Right renal cortex interstitium (tissue), 3 donors: ENCODE results near the gene EDAR. TPM values are rescaled to one million over a fixed set of nuclear protein-coding genes. Genes with fewer than 3 reads are reported as not detected.

Experiments
- DNase-seq, 3 donors: peaks; one replicate each; pipeline ENCODE4 v3.0.0-alpha.2; 2013; ENCODE audit warnings: low read depth in 3 of 3, low spot score in 2 of 3
- polyA plus RNA-seq, 3 donors: library from polyadenylated mRNA; unstranded; fragments of 120-200 nt; gene quantifications; one replicate each; pipeline ENCODE4 v1.2.1, GENCODE V29; 2013; ENCODE audit not compliant: insufficient read length in 3 of 3

Gene EDAR
- polyA plus RNA-seq, 3 donors = 2.8 to 3.0 (median 3.0) TPM

DNA sequence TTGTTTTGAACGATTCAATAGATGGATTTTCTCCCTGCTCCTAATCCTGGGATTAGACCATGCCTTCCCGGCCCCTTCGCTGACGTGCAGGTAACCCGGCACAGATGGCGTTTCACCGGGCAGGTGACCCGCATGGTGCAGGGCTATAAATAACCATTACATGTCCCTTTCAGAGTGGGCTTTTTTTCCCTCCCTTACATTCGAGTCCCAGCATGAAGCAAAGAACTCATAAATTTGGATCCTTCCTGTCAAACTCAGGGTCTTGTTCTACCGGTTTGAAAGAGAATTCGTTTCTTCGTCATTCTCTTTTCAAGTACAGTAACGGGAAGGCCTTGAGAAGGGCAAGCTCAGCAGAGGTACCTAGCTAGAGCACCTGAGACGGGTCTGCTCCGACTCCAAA is 46.1 kb downstream of the EDAR start:
- no peak for DNase-seq

DNA sequence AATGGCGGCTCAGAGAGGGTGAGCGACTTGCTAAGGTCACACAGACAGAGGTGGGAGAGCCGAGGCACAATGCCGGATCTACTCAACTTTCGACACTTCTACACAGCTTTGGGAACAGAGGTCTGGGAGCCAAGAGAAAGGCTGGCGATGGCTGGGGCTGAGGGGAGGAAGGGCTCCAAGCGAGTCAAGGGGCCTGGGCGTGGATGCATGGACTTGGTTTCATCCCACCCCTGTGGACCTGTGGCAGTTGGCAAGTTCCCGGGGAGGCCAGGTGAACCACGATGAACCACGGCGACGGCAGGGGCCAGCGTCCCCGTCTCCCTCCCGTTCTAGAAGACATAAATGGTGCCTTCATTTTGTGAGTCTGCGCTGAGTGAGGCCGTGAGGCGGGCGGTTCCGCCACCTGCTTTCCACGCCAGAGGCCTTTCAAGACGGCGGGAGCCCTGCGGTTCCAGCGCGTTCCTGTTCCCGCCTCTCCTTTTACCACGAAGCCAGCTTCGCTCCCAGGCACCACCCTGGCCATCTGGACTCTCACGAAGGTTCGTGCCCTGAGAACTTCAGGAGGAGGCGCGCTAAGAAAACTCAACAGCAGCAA is 46.7 kb downstream of the EDAR start:
- no peak for DNase-seq

DNA sequence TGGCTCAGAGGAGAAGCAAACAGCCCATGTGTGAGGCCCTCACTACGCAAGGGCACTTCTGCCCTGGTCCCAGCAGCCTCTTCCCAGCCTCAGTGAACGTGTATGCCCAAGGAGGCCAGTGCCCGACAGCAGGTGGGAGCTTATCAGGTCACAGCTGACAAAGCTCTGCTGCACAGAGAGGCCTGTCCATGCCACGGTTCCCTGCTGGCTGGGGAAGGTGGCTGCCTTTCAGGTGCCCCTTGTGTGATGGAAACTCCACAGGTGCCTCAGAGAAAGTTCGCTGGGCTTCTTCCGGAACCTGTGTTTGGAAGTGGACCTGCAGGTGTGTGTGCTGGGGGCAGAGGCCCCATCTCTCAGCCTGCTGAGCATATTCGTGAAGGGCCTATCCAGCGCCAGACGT is 47.3 kb downstream of the EDAR start:
- no peak for DNase-seq

DNA sequence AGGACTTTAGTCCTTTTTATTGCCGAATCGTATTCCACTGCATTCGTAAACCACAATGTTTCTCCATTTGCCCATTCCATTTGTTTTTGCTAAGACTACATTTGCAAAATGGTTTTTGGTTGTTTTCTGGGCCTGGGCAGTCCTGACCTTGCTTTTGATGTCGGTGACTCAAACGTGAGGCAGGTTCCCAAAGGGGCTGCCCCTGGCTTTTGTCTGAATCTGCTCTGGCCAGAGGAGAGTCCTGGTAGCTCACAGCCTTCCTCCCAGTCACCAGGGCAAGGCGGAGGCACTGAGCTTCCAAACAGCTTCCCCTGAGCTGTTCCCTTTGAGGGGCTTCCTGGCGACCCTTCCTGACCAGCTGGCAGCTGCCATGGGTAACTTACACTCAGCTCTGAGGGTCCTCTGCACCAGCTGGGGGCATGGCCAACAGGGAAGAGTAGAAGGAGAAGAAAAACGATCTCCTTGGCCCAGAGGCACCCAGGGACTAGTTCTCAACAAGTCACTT is 47.8 kb downstream of the EDAR start:
- no peak for DNase-seq

DNA sequence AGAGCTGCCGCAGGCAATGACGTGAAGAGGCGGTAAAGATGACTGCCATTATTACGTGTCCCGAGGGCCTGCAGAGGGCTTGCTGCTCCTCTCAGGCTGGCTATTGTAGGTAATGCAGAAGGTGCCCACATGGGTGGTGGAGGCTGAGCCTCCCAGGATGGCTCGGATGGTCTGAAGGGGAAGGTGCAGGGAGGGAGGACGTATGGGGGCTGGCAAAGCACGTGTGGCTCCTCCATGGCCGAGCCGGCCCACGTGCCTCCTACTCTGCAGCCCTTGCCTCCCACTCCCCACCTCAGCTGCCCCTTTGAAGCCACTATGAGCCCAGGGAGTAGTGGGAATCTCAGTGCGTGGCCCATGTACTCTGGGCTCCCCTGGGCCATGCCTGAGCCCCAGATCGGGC is 48.9 kb downstream of the EDAR start:
- no peak for DNase-seq

DNA sequence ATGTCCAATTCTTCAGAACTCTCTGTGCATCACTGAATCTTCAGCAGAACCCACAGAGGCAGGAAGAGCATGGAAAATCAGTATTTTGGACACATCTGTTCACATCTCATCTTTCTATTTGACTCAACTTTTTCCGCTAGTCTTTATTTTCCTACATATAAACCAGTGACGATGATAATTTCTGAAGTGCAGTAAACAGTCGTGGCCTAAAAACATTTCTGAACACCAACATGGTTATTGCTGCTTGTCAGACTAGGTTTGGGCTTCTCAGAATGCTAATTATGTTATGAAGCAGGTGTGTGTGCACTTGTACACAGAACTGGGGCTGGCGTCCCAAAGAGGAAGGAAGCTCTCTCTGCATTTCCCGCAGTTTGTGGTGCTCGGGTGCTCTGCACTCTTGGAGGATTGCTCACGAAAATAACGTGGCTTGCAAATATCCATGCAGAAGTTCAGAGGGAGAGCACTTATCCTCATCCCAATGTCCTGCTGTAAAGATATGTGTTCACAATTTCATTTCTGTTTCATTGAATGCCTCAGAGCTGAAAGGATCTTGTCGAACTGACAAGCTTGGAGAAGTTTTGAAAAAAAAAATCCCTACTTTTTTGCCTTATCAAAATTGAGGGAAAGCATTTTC is 50.8 kb downstream of the EDAR start:
- no peak for DNase-seq

DNA sequence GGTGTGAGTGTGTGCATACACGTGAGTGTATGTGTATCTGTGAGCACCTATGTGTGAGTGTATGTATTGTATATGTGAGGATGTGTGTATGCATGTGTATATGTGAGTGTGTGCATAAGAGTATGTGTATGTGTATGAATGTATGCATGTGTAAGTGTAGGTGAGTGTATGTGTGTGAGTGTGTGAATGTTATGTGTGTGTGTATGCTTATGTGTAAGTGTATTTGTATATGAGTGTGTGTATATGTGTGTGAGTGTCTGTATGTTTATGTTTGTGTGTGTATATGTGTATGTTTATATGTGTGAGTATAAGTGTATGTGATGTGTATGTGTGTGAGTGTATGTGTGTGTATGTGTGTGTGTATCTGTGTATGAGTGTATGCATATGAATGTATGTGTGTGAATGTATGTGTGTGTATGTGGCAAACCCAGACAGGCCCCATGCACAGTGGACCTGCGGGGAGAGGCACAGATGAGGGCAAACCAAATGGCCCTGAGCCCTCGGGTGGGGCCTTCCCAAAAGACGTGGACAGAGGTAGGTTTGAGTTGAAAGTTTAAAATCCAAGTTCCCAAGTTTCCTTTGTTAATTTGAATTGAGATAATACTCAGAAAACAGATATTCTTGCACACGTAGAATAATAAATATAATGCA is 51.5 kb downstream of the EDAR start:
- DNase-seq = no peak

DNA sequence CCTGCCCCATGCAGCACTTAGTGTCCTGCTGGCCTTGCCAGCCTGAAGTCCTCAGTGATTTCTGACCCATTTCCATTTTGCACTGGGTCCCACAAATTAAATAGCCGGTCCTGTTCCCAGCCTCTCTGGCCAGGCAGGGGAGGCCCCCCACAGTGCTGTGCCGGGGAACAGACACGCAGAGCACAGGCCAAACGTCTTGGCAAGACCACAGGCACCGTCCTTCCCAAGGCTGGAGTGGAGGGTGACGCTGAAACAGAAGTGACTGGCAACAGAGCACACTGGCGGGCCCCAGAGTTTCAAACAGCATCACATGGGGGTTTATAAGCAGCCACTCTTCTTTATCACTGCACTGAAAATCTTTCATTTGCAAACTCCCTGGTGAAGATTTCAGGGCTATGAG is 52.2 kb downstream of the EDAR start:
- no peak for DNase-seq

DNA sequence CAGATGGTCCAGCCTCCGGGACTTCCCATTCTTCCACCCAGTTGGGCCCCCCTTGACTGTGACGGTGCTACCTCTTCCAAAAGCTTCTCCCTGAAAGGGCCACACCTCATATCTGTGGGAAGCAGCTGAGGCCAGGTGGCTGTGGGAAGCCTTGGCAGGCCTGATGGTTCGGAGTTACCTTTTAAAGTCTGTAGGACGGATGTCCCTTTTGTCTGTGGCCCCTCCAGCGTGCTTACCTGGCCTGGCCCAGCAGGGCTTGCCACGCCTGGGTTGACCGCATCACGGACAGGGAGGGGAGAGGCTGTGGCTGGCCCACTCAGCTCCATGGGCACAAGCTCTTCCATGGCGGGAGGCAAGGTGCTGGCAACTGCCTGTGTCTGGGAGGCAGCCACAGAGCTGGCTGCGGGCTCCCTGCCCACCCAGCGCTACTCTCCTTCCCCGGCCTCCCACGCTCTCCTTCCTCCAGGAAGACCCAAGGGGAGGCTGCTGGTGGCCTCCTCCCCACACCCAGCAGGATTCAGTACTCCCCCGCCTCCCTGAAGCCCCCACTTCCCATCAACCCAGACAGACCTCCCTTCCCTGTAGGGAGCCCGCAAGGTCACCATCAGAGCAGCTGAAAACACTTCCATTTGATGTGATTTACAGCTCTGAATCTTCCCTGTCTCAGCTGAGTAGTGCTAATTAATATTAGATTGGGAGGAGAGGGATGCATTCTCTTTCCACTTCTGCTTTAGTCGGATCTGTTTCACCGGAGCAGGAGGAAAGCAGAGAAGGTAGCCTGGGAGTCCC is 52.8 kb downstream of the EDAR start:
- DNase-seq = no peak

DNA sequence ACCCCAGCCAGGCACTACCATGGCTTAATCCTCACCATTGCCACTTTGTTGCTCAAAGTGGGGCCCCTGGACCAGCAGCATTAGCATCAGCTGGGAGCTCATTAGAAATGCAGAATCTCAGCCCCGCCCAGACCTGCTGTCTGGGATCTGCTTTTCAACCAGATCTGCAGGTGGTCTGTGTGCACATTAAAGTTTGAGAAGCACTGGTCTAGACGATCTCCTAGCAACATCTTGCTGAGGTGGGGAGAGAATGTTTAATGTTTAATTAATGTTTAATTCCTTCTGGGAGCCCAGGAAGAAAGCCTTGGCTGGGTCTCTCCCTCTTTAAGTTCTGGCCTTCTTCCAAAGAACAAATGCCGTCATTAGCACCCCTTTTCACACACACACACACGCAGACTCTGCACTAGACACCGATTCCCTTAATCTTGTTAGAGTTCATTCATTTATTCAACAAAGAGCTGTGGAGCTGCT is 53.7 kb downstream of the EDAR start:
- no peak for DNase-seq

DNA sequence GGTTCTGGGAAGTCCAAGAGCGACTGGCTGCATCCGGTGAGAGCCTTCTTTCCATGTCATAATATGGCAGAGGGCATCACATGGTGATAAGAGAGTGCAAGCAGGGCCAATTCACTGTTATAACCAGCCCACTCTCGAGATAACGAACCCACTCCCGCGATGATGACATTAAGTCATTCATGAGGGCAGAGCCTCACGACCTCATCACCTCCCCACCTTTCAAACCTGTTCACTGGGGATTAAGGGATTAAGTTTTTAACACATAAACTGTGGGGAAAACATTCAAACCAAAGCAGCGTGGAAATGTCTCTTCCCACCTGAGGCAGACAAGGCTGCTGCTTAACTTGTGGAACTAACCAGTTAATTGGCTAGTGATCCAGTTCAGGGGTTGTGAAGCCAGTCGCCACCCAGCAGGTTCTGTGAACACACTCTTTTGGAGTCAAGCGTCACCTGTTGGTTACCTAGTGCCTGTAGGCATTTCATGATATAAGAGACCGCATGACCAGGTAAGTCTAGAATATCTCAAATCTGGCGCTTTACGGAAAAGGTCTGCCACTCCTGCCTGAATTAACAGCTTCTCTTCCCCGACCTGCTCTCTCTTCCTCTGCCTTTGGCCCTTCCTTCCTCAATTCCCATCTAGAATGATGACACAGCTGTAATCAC is 54.3 kb downstream of the EDAR start:
- no peak for DNase-seq

DNA sequence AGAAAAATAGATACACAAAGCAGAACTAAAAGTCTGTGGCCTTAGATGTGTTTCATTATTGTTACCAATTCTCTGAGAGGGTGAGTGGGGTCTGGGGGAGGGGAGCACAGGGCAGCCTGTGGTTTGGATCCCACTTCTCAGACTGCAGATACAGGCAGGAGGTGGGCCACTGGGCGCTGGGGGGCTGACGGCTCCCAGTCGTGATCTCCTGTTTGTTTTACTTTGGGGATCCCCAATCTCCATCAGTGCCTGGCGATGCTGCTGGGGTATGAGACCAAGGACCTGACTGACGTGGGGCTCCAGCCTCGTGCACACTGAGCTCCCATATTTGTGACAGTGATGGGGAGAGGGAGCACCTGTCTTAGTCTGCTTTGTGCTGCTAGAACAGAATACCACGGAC is 54.9 kb downstream of the EDAR start:
- no peak for DNase-seq

DNA sequence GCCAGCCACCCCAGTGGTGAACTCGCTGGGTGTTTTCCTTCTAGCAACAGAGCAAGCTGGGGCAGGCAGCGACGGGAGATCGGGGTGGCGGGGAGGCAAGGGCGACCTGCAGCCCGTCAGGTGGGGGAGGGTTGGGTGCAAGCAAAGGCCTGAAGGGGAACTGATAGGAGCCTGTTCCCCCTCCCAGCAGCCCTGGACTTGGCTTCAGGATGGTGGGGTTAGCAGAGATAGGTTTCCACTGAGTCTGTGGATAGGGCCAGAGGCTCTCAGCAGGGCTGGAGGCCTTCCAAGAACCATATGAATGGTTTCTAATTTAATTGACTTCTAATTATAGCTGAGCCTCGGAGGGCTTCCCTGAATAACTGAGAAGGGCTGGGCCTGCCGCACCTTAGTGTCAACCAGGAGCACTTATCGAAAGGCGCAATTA is 55.3 kb downstream of the EDAR start:
- no peak for DNase-seq

DNA sequence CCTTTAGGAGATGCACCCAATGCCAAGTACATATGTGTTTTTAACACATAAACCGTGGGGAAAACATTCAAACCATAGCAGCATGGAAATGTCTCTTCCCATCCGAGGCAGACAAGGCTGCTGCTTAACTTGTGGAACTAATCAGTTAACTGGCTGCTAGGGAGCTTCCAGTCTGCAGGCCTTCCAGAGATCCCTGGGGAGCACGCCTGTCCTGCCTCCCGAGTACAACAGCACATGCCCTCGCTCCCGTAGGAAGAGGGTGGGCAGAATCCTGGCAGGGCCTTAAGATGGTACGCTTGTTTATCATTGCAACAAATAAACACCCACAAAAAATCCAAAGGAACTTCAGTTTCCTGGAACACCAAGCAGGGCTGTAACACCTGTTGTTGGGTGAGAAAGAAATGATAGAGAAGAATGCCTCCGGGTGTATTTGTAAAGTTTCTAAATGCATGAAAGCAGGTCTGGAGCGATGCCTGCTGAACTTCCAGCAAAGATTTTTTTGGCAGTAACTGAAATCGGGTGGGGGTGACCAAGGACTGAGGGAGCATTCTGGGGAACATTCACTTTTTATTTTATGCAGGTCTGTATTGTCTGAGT is 56.2 kb downstream of the EDAR start:
- no peak for DNase-seq

DNA sequence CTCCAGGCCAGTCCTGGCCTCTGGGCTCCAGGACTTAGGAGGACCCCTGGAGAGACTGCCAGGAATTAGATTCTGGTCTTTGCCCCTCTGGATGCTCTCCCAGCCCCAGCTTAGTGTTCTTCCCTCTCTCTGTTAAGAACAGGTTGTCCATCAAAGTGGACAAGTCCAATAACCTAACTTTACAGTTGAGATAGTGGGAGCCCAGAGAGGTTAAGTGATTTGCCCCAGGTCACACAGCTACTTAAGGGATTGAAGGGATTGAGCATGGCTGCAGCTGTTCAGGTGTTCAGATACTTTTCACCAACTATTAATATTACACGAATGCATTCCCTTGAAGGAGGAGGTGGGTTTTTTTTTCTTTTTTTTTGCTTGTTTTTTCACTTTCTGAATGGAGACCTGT is 57.6 kb downstream of the EDAR start:
- DNase-seq = no peak

DNA sequence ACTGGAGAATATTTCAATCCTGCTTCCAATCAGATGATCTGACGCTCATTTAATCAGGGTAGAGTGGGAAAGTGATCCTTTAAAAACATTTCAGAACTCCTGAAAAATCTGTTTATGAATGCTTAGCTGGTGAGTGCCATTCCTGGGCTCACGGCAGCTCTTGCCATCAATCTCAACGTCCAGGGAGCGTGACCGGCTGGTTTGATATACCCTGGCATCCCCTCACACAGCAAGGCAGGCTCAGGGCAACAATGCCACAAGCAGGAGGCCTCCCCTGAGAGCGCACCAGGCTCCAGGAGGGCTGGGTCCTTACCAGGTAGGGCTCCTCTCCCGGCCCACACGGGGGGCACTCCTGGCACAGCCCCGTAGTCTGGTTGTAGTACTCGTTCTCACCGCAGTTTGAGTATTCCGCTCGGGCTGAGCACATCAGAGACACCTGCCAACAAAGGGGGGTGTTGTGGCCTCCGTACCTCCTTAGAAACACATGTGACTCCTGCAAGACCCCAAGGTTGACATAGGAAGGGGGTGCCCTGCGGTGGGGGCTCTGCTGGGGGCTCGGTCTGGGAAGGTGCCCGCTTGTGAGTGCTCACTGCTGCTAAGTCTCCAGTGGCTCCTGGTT is 59.1 kb downstream of the EDAR start:
- no peak for DNase-seq

DNA sequence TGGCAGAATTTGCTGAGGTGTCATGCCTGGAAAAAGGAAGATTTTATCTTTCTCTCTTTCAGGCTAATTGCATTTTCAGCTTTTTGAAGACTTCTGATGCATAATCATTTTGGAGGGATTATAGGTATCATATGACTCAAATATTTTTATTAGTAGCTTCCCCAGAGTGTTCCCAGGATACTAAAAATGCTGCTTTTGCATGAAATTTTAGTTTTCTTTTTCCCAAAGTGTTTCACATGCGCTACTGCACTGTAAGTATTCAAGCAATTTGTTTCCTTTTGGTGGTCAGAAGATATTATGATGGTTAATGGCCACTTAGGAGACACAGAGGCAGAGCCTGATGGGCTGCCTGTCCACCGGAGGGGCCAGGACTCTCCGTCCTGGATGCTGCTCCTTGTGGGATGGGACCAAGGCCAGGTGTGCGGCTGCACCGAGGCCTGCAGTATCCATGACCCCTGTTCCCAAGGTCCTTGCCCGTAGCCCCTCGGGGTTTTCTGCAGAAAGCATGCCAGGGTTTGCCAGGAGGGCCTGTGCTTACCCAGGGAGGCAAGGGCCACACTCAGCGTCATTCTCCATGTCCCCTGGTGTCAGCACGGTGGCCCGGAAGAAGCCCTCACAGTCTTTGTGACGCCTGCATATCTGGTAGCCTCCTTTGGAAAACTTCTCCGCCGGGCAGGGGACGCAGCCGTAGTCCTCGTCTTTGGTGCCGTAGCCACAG is 60.2 kb downstream of the EDAR start:
- no peak for DNase-seq

DNA sequence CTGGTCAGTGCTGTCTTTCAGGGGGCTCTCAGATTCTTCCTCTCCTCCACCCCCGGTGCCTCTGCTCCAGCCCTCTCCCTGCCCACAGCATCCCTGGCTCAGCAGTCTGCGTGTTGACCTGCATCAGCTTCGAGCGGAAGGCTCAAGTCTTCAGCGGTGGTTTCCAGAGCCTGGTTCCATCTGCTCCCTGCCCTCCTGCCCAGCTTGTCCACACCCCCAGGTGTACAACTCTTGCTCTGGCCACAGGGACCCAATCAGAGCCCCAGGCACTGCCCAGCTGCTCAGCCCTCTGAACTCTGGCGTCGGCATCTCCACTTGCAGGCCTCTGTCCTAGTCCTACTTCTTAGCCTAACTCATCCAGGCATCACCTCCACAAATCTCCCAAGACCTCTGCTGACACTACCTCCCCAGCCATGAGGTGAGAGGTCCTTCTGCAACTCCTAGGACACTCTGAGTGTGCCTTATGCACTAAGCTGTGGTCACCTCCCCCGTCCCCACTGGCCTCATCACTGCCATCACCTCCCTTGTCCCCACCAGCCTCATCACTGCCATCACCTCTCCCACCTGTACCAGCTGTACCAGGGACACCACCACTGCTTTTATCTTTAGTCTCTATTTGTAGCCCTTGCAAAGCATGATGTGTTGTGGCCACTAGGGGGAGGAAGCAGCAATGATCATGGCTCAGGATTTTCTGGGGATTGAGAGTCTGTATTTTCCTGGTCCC is 60.9 kb downstream of the EDAR start:
- no peak for DNase-seq

DNA sequence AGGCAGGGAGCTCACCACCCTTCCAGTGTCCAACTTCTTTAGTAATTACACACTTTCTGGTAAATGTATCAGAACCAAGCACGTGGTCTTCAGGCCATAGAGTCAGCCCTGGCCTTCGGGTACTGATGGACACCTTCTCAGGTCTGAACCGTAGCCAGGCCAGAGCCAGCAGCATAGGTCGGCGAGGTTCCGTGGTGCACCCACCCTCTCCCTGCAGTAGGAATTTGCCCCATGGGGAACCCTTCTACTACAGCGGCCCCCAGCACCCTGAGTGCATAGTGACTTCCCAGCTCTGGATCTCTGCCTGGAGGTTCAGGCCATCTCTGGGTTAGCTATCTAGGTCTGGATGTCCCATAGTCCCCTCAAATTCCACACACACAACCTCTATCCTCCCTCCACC is 61.6 kb downstream of the EDAR start:
- DNase-seq = no peak
